HG03558 (cell line): ENCODE results near the gene EGFL6.

Experiments
- ATAC-seq: cut with Tn5 transposase; IDR thresholded peaks from one replicate; pipeline ENCODE4 v1.9.1; 2021; ENCODE audit warnings: moderate number of reproducible peaks; ENCODE audit not compliant: unreplicated experiment; ENCODE audit errors: extremely low read depth

Gene EGFL6, protein sequence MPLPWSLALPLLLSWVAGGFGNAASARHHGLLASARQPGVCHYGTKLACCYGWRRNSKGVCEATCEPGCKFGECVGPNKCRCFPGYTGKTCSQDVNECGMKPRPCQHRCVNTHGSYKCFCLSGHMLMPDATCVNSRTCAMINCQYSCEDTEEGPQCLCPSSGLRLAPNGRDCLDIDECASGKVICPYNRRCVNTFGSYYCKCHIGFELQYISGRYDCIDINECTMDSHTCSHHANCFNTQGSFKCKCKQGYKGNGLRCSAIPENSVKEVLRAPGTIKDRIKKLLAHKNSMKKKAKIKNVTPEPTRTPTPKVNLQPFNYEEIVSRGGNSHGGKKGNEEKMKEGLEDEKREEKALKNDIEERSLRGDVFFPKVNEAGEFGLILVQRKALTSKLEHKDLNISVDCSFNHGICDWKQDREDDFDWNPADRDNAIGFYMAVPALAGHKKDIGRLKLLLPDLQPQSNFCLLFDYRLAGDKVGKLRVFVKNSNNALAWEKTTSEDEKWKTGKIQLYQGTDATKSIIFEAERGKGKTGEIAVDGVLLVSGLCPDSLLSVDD

DNA sequence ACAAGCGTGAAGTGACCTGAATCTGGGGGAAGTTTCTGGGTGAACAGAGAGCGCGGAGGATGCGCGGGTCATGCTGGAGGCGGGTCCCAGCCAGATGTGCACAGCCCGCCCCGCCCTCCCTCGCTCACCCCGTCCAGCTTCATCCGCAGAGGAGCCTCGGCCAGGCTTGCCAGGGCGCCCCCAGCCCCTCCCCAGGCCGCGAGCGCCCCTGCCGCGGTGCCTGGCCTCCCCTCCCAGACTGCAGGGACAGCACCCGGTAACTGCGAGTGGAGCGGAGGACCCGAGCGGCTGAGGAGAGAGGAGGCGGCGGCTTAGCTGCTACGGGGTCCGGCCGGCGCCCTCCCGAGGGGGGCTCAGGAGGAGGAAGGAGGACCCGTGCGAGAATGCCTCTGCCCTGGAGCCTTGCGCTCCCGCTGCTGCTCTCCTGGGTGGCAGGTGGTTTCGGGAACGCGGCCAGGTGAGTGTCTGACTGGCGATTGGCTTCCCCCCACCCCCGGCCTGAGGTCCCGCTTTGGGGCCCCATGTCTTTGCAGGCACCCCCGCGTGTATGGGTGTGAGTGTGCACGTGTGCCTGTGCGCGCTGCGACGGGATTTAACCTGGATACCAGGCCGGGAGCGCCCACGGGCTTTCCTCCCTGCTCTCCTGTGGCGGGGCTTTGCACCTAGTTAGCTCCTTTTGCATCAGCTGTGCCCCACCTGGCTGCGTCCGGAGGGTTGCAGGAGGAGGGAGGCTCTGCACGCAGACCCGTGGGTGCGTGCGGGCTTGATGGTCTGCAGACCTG, at the start of gene EGFL6:
EGFL6 (plus strand) TSS at position 123 of the 782 bp plus-strand sequence; CDS start at position 384, 261 bp downstream.
- no peak for ATAC-seq

DNA sequence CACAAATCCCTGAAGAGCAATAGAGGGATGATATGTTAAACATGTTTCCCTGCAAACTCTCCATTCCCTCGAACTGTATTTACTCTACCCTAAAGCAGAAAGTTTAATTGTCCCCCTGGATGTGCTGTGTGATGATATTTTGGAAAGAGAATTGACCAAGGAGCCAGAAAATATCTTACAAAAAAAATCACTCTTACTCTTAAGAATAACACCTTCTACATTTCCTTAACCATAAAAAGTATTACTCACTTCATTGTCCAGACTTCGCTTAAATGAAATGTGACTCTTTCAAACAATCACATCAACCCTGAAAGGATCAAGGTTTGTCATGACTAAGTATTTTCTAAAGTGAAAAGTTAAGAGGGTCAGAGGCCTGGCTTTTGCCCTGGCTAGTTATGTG, 49.0 kb upstream of the EGFL6 start:
- no peak for ATAC-seq

DNA sequence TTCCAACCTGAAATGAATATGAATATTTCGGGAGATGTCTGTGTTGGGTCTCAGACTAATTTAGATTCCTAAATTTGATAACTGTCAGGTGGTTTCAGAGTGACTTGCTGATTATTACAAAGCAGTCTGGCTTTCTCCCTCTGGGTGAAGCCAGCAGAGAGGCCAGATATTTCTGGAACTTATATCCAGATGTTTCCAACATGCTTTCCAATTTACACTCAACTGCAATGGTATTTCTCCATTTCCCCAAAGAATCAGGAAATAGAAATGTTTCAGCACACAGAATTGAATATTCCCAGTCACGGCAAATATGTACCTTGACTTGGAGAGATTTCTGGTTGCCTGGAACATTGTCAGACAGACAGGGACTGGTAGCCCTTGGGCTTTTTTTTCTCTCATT, 48.5 kb upstream of the EGFL6 start:
- no peak for ATAC-seq

DNA sequence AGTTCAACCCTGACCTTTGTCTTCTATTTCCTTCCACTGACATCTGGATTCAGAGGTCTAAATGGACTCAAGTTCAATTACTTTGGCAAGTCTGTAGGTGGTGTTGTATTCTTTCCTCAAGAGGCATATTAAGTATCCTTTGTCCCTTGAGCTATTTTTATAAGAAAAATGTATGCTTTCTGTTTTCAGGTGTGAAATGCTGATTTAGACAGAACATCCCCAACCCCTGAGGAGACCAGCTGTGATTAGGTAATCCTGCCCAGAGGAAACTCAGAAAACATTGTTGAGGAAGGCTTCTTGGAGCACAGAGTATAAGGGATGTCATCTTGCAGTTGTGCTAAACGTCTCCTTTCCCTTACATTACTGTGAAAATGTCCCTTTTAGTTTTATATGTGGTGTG, 46.6 kb upstream of the EGFL6 start:
- ATAC-seq, result no peak

DNA sequence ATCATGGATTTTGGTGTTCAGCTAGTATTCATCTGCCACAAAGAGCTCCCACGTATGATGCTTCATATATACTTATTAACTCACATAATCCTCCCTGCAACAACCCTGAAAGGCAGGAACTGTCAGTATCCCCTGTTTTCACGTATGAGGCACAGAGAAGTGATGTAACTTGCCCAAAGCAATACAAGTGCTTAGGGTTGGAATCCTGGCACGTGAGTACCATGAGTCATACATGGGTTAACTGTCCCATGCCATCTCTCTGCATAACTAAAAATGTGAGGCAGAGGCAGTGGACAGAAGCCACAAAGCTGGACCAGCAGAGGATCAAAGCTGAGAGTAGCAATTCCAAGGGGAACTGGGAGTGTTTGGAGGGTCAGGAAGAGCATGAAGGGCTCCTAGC, 35.7 kb upstream of the EGFL6 start:
- no peak for ATAC-seq

DNA sequence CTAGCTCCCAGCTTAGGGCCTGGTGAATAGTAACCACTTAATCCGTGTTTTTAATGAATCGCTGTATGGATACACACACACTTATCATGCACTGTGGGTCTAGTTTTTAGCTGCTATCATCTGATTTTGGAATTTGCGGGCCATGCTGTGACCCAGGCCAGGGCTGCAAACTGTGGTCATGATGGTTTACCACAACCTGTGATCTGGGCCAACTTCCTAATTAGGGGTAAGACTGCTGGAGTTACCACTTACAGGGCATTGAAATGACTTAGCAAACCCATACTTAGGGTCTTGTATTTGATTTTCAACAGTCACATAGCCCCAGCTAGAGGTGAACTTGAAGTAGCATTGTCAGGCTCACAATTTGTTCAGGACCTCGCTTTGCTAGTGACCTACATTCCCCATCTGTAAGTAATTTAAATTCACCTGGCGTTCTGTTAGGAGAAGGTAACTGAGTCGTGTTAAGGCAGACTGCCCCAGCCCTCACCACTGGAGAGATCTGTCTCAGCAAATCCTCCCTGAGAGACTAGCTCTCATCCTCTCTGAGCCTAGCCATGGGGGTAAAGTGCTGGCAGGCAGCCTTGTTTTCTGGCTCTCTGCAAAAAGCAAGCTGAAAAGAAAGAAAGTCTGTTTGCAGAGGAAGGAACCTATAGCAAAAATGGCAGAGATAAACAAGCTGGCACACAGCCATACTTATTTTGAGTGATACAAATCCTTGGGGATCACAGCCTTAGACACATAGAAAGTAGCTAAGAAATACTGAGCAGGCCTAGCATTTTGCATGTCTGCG, 33.8 kb upstream of the EGFL6 start:
- ATAC-seq, result no peak

DNA sequence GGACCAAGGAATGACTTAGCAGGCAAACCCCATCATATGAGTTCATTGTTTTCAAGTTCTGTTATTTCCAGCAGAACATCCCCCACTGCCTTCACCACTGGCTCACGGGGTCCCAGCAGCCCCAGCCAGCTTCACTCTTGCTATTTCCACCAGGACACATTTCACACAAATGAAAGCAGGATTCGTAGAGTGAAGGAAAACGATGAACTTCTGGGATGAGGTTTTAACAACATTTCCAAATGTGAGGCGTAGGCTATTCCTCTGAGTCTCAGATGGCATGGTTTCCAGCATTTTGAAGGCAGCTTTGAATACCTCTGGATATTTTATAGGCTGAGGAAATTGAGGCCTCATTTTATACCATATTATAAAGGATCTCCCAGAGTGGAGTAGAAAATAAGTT, 32.9 kb upstream of the EGFL6 start:
- ATAC-seq, result no peak

DNA sequence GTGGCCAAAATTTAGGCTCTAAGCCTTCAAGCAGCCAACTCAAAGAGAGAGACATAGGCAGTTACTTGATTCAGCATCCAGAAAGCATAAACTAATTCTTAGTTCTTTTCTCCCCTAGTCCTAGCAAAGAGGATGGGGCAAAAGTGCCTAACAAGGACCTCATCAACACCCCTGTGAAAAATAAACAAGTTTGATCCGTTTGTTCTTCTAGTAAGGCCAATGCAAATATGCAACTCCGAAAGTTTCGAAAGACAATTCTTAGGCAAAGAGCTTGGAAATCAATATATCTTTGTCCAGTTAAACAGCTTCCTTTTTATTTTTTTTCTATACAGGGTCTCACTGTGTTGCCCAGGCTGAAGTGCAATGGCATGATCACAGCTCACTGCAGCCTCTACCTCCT, 31.0 kb upstream of the EGFL6 start:
- ATAC-seq, result no peak

DNA sequence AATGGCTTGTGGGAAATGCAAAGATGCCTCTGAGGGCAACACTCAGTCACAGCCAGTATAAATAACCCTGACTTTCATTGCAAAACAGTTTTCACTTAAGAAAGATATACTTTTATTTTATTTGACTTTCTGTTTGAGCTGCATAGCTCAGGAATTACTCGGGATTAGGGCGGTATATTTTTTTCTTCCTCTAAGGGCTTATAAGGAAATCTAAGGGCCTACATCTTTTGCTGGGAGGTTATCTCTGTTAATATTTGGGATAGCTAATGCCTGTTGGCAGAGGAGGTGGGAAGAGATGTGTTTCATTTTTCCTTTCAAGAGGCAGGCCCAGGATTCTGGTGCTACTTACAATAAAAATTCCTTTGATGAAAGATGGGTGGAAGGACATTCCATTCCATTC, 28.8 kb upstream of the EGFL6 start:
- ATAC-seq, result no peak

DNA sequence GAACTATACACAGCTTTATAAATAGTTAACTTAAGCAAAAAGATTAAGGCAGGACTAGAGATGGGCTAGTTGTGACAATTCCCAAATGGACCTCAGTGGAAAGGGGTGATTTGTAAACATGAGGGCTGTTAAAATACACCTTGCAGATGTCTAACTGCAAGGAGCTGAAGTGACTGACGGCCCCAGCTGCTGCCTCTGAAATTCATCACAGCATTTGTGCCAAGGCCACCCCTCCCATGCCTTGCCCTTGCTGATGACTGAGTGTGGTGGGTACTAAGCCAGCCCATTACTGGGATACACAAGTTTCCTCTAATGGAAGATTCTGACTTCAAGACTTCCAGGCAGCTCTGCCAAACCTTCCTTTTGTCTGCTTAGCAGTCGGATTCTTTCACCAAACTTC, 23.7 kb upstream of the EGFL6 start:
- ATAC-seq, result no peak

DNA sequence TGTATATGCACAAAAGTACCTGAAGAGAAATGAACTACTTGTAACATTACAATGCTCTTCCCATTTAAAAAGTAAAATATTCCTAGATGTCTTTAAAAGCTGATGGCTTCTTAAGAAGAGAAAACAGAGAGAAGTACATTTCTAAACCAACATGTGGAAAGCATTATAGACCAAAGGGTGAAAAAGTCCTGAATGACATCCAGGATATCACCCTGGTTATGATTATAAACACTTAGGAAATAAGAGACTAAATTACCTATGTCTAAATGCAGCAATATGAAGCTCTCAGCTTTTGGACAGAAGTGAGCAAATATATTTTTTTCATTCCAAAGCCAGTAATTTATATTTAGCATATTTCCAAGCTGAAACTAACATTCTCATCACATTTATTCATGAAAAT, 21.7 kb upstream of the EGFL6 start:
- no peak for ATAC-seq

DNA sequence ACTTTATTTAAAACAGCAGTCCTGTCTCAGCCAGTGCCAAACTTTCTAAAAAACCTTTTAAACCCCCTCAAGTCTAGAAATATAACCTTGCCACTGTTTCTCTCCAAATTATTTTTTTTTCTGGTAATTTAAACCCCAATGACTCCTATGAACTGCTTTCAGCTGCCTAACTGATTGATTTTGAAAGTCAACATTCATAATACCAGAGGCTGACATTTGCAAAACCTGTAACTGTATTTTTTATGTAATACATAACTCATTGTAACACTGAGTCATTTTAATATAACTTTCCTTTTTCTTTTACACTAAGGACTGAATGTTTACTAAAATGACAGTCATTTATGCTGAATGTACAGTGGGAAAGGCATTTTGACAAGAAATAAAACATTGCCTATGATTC, 19.1 kb upstream of the EGFL6 start:
- ATAC-seq, result no peak

DNA sequence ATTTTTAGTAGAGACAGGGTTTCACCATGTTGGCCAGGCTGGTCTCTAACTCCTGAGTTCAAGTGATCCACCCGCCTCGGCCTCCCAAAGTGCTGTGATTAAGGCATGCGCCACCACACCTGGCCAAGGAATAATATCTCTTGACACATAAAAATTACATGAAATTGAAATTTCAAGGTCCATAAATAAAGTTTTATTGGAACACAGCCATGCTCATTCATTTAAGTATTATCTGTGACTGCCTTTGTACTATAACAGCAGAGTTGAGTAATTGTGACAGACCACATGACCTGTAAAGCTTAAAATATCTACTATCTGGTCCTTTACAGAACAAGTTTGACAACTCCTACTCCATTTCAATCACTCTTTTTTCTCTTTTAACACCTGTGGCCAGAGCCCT, 17.8 kb upstream of the EGFL6 start:
- no peak for ATAC-seq

DNA sequence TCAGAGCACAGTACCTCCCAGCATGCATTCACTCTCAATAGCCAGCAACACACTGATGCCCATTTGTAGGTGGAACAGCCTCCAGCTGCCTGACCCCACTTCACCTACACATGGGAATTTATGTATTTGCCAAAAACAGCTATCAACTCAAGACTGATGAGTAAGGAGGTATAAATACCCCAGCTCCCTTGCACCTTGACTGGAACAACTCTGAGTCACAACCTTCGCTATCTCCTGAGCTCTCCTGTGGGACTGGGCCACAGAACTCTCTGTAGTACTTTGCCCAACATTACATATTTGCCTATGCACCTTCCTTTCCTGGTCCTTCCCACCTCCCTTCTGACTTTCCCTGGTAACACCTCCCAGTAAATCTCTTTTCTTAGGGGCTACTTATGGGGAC, 16.5 kb upstream of the EGFL6 start:
- ATAC-seq, result no peak

DNA sequence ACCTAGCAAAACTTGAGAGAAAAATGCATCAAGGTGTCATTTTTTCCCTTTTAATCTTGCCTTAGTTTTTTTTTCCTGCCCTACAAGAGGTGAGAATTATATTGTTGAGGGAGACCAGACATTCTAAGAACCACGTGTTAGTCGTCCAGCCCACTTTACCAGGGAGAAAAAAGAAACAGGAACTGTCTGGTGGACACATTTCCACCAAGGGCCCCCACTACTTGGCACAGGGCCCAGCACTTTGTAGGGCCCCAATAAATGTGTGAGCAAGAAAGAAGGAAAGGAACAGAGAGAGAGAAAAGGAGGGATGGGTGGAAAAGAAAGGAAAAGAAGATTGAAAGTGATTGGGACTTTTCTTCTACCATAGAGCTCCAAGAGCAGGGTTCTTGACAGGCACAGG, 3.9 kb upstream of the EGFL6 start:
- ATAC-seq, result no peak

DNA sequence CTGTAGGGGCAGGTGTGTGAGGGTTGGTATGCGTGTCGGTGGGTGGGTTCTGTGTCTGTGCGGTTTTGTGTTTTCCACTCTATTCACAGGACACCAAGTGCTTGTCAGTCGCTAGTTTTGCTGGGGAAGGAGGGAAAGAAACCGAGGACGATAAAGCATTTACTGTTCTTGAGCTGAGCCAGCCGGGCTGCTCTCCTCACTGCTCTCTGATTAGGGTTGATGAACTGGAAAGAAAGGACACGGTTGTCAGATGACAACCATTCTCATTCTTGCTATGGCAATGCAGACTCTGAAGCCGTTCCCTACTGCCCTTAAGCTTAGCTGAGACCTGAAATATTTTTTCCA, 832 bp downstream of the EGFL6 start:
- no peak for ATAC-seq

DNA sequence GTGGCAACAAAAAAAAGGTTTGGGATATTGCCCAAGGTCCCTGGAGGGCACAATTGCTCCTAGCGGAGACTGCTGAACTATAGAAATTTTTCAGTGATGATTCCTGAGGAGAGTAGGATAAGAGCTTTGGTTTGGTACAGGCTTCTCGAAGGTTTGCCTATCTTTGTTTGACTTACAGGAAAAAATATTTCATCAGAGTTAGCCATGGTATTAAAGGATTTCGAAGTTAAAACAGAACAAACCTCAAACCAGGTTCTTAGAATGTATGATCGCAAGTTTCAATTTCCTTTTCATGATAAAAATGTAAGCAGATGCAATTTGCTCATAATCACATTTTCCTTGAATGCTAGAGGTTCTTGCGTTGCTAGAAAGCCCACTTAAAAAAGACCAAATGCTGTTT, 1.7 kb downstream of the EGFL6 start:
- no peak for ATAC-seq

DNA sequence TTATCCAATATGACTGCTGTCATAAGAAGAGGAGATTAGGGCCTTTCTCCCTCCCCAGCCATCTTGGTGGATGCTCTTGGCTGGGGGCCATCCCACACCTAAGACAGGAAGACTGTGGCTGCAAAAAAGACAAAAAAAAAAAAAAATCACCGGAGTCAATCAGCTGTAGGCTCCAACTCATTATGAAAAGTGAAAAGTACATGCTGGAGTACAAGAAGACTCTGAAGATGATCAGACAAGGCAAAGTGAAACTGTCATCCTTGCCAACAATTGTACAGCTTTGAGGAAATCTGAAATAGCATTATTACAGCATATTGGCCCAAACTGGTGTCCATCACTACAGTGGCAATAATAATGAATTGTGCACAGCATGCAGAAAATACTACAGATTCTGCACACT, 5.2 kb downstream of the EGFL6 start:
- ATAC-seq, result no peak

DNA sequence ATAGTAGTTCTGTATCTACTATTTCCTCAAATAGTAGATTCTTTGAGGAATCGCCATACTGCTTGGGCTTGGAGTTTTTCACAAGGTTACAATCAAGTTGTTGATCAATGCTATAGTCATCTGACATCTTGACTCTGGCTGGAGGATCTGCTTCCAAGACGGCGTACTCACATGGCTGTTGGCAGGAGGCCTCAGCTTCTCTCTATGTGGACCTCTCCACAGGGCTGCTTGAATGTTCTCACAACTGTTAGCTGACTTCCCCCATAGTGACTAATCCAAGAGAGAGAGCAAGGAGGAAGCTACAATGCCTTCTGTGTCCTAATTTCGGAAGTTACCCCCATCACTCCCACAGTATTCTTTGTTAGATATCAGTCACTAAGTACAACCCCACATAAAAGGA, 10.3 kb downstream of the EGFL6 start:
- ATAC-seq, result no peak

DNA sequence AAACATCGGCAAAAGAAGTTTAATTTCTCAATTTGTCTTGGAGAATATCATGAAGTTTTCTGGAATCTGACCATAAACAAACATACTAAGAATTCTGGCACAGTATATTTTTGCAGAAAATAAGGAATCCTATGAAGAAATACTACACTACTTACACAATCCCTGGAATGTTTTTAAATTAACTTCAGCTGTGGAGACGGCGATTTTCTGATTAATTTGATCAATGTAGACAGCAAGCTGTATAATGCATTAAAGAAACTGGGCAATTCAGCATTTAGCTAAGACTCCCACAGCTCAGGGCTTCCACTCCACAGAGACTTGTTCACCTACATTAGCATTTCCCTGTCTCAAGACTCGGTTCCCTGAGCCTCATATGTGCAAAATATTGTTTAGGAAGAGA, 12.2 kb downstream of the EGFL6 start:
- no peak for ATAC-seq
